Measurements from ENCODE around the gene SSRP1.

SSRP1 gene

DNA sequence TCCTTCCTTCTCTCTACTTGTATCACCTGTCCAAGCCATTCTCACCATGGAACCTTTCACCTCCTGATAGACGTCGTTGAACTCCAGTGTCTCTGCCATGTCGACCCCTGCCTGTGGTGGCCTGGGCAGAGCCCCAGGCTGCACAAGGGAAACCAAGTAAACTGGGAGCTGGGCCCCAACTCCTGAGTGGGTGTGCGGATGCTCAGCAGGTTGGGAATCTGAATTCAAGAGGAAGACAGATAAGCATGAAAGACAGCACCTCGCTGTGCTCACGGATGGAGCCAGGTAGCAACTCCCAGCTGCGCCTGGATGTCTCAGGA is 709 bp downstream of the SSRP1 start:
- DNase-seq, result no peak

- DNase-seq, result no peak
Measured at GRCh38 chr11:57332694-57333440, 2.8 kb downstream of the SSRP1 start.

GRCh38 chr11:57331720-57332119 is 4.0 kb downstream of the SSRP1 start:
- no peak for DNase-seq

DNA sequence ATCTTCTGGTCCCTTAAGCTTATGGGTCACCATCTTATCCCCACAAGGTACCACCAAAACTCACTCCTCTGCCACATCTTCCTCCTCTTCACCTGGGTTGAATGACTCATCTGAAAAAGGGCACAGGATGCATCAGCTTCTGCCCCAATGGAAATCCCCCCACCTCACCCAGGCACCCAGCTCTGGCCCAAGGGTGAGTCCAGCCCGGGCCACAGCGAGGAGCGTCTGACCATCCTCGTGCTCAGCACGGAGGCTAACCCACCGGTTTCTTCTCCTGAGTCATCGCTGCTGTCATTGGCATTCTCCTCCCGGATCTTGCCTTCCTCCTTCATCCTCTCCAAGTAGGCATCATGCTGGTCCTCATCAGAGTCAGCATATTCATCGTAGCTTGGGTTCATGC is 5.7 kb downstream of the SSRP1 start:
- DNase-seq, result no peak

DNA sequence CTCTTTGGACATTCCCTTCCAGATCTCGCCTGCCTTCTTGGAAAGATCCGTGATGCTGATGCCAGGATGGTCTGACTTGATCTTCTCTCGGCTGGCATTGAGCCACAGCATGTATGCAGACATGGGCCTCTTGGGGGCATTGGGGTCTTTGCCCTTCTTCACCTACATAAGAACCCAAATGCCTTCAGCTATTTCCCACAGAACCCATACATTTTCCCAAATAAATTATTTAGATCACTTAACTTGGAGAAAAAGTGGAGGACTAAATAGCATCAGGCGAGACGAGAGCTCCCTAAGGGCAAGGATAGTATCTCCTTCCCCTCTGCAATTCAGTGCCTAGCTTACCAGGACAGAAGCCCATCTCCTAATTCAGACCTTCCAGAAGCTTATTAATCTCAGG is 8.0 kb downstream of the SSRP1 start:
- DNase-seq, result no peak

- DNase-seq, result no peak
Measured at GRCh38 chr11:57325735-57326048, 10.0 kb downstream of the SSRP1 start.

GRCh38 chr11:57324886-57325734 is 10.6 kb downstream of the SSRP1 start, which contains the start of gene TNKS1BP1:
Gene TNKS1BP1, minus strand, starts transcription at chr11:57324952. Its CDS starts 3,067 bp downstream, at chr11:57321885.
- peak; percentile 86 to 92 for DNase-seq

- DNase-seq, result no peak
Measured at GRCh38 chr11:57324154-57324885, 11.4 kb downstream of the SSRP1 start.

GRCh38 chr11:57323855-57324153 is 11.9 kb downstream of the SSRP1 start:
- no peak for DNase-seq

GRCh38 chr11:57323167-57323854 is 12.4 kb downstream of the SSRP1 start:
- no peak for DNase-seq

GRCh38 chr11:57322256-57323166 is 13.2 kb downstream of the SSRP1 start:
- DNase-seq, result no peak

GRCh38 chr11:57321388-57322255 is 14.1 kb downstream of the SSRP1 start:
- DNase-seq, result peak; percentile 20 to 40

DNA sequence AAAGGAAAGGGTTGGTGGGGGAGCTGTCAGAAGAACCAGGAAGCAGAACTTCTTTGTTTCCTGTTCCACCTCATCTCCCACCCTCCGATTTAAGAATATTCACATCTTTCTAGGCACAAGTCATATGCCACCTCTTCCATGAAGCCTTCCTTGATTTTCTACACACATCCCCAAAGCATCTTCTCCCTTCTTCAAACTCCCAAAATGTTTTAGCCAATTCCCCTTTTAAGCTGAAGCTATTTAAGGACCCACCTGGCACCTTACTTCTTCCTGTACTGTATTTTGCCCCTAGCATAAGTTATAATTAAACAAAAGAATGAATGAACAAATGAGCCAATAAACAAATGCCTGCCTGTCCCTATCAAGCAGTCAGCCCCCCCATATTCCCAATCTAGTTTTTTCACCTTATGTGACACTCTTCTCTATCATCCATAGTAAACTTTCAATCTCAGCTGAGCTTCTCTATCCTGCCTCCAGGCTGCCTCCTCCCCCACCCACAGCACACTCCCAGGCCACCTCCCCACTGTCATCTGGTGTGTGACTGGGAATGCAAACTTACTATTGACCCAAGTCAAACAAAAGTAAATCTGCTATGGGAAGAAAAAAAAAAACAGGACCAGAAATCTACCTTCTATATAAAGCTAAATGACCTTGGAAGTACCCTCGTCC is 14.8 kb downstream of the SSRP1 start:
- no peak for DNase-seq

DNA sequence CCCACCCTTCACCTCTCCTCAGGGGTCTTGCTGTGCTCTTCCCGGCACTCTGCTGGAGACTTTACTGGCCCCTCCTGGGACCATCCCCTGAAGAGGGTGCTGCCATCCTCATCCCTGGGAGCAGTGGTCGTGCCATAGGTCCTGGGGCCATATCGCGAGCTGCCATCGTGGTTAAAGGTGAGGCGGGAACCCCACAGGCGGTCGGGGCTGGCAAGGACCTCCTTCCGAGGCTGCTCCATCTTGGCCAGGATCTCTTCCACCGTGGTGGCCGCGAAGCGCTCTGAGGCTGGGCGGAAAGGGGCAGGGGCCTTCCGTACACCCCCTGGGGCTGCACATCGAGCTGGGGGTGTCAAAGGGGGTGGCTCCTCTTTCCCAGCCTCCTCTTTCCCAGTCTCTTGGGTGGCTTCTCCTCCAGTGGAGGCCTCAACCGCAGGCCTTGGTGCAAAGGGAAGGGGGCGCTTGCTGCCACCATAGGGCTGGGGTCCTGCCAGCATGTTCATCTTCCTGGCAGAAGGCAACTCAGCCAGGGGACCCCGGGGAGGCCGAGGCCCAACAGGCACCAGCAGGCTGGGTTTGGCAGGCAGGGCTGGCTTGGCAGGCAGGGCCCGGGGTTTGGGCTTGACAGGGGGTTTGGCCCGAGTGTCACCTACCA is 15.5 kb downstream of the SSRP1 start:
- DNase-seq, result no peak

DNA sequence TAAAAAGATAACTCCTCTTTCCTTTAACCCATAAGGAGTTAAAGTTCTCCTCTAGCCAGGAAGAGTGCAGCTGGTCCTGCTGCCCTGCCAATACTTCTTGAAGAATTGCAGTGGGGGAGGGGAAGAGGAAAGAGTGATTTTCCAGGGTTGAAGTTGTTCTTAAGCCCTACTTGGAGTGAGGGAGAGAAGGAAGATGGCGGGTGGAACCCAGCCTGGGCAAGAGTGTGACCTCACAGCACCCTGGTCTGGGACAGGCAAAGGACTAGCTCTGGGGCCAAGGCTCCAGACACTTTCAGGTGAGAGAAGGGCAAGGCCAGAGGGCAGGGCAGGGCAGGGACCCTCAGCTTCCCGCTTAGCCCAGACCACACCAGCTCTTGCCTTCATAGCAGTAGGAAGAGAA is 17.5 kb downstream of the SSRP1 start:
- DNase-seq, result no peak

GRCh38 chr11:57316017-57316416 is 19.7 kb downstream of the SSRP1 start:
- DNase-seq, result no peak

GRCh38 chr11:57315491-57315890 is 20.2 kb downstream of the SSRP1 start:
- no peak for DNase-seq

DNA sequence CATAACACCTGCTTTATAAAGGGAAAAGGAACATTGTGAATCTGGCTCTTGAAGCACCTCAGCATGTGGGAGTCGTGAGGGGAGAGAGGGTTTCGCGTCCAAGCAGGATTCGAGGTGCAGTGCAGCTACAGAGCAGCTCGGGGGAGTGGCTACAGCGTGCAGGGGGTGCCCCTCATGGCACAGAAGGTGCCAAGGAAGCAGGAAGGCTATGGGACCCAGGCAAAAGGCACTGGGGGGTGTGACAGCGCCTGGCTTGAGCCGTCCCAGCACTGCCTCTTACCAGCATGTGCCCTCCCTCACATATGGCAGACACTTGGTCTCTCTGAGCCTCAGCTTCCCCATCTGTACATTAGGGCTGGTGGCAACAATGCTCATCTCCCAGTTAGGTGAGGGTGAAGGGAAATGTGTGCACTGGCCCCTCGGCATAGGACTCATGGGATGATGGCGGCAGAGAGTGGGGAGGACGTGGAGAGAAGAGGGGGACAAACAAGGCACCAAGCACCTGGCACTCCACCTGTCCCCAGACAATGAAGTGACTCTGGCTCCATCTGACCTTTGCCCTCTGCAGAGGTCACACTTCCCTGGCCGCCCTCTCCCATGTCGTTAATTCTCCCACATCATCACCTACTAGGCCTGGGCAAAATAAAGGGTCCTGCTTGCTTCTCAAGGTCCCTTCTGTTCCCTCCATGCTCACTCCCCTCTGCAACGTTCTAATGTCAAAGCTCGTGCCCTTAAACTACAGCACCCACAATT is 21.3 kb downstream of the SSRP1 start:
- DNase-seq, result no peak

- no peak for DNase-seq
Measured at GRCh38 chr11:57313788-57314135, 21.9 kb downstream of the SSRP1 start.

Data from AML-193 (cell line).